H9 (cell line): ENCODE measurements around the gene MYO1D. TPM values are rescaled to one million over a fixed set of nuclear protein-coding genes. Genes with fewer than 3 reads are reported as not detected.

ENCODE experiments used
- DNase-seq: peaks from one replicate; pipeline ENCODE4 v3.0.0-alpha.2; 2017
- H2AFZ ChIP-seq: one replicate; pipeline ENCODE4 v1.6.1; 2013; ENCODE audit warnings: mild to moderate bottlenecking, low read length, control low read depth, moderate library complexity
- H2AK5ac ChIP-seq: 2 replicates; pipeline ENCODE4 v1.6.1; 2013; ENCODE audit warnings: low read length, control low read depth, mixed read lengths; ENCODE audit not compliant: insufficient read length
- H2BK120ac ChIP-seq: one replicate; pipeline ENCODE4 v1.6.1; 2013; ENCODE audit warnings: low read depth, mild to moderate bottlenecking, low read length, control low read depth, inconsistent platforms; ENCODE audit not compliant: poor library complexity, severe bottlenecking
- H2BK12ac ChIP-seq: 2 replicates; pipeline ENCODE4 v1.6.1; 2013; ENCODE audit warnings: low read length, control low read depth, mixed read lengths, low read depth; ENCODE audit not compliant: insufficient read length
- H2BK15ac ChIP-seq: 2 replicates; pipeline ENCODE4 v1.6.1; 2013; ENCODE audit warnings: low read depth, low read length, control low read depth
- H2BK20ac ChIP-seq: one replicate; pipeline ENCODE4 v1.6.1; 2013; ENCODE audit warnings: low read depth, mild to moderate bottlenecking, low read length, control low read depth, inconsistent platforms; ENCODE audit not compliant: poor library complexity, severe bottlenecking
- H2BK5ac ChIP-seq: 2 replicates; pipeline ENCODE4 v1.6.1; 2013; ENCODE audit warnings: low read length, control low read depth, mixed read lengths; ENCODE audit not compliant: insufficient read length
- H3K14ac ChIP-seq: 2 replicates; pipeline ENCODE4 v1.6.1; 2013; ENCODE audit warnings: low read length, control low read depth; ENCODE audit not compliant: insufficient read depth
- H3K18ac ChIP-seq: 2 replicates; pipeline ENCODE4 v1.6.1; 2013; ENCODE audit warnings: low read depth, mild to moderate bottlenecking, mixed read lengths, low read length, control low read depth; ENCODE audit not compliant: insufficient read length
- H3K23ac ChIP-seq: 2 replicates; pipeline ENCODE4 v1.6.1; 2013; ENCODE audit warnings: low read length, control low read depth, mixed read lengths, low read depth; ENCODE audit not compliant: insufficient read length
- H3K23me2 ChIP-seq: 2 replicates; pipeline ENCODE4 v1.6.1; 2013; ENCODE audit warnings: low read depth, mild to moderate bottlenecking, mixed read lengths, low read length, control low read depth; ENCODE audit not compliant: insufficient read length, poor library complexity, severe bottlenecking
- H3K27ac ChIP-seq: 2 replicates; pipeline ENCODE4 v1.5.1; 2013; ENCODE audit warnings: low read length, control low read depth, mixed read lengths, low read depth; ENCODE audit not compliant: insufficient read length
- H3K27me3 ChIP-seq: 2 replicates; pipeline ENCODE4 v1.6.1; 2013; ENCODE audit warnings: low read length, control low read depth, inconsistent platforms; ENCODE audit not compliant: insufficient read depth
- H3K4ac ChIP-seq: 2 replicates; pipeline ENCODE4 v1.6.1; 2013; ENCODE audit warnings: low read depth, mild to moderate bottlenecking, control low read depth, inconsistent platforms, low read length, moderate library complexity
- H3K4me1 ChIP-seq: 2 replicates; pipeline ENCODE4 v1.6.1; 2013; ENCODE audit warnings: low read length, control low read depth, inconsistent platforms; ENCODE audit not compliant: insufficient read depth
- H3K4me2 ChIP-seq: 2 replicates; pipeline ENCODE4 v1.6.1; 2013; ENCODE audit warnings: low read length, control low read depth, mixed read lengths; ENCODE audit not compliant: insufficient read length, insufficient read depth
- H3K56ac ChIP-seq: 2 replicates; pipeline ENCODE4 v1.6.1; 2013; ENCODE audit warnings: low read depth, mild to moderate bottlenecking, mixed read lengths, low read length, control low read depth; ENCODE audit not compliant: insufficient read length
- H3K79me1 ChIP-seq: 2 replicates; pipeline ENCODE4 v1.6.1; 2013; ENCODE audit warnings: low read depth, mild to moderate bottlenecking, moderate library complexity, low read length, control low read depth, inconsistent platforms; ENCODE audit not compliant: insufficient read depth, poor library complexity, severe bottlenecking
- H3K79me2 ChIP-seq: 2 replicates; pipeline ENCODE4 v1.6.1; 2013; ENCODE audit warnings: low read length, control low read depth, inconsistent platforms; ENCODE audit not compliant: insufficient read depth
- H3K9ac ChIP-seq: 2 replicates; pipeline ENCODE4 v1.6.1; 2013; ENCODE audit warnings: low read length, control low read depth, mixed read lengths; ENCODE audit not compliant: insufficient read length; ENCODE audit errors: extremely low read depth
- H3K9me3 ChIP-seq: one replicate; pipeline ENCODE4 v1.6.1; 2013; ENCODE audit warnings: low read depth, low read length, inconsistent platforms; ENCODE audit not compliant: control insufficient read depth
- H3T11ph ChIP-seq: one replicate; pipeline ENCODE4 v1.6.1; 2013; ENCODE audit warnings: mild to moderate bottlenecking, low read length, control low read depth, inconsistent platforms
- H4K20me1 ChIP-seq: one replicate; pipeline ENCODE4 v1.6.1; 2013; ENCODE audit not compliant: control insufficient read depth, insufficient read length, insufficient read depth
- H4K5ac ChIP-seq: 2 replicates; pipeline ENCODE4 v1.6.1; 2013; ENCODE audit warnings: low read depth, mild to moderate bottlenecking, mixed read lengths, low read length, control low read depth; ENCODE audit not compliant: insufficient read length
- H4K8ac ChIP-seq: replicated peaks from 2 replicates; pipeline ENCODE4 v1.6.1; 2013; ENCODE audit warnings: low read length, control low read depth, mixed read lengths, low read depth; ENCODE audit not compliant: insufficient read length
- H4K91ac ChIP-seq: 2 replicates; pipeline ENCODE4 v1.6.1; 2013; ENCODE audit warnings: low read depth, mild to moderate bottlenecking, moderate library complexity, mixed read lengths, low read length, control low read depth; ENCODE audit not compliant: insufficient read length
- H3K27ac Mint-ChIP-seq, 3 experiments: 2 replicates in 2 of 3; 3 replicates in 1 of 3; pipeline ENCODE4 v1.8.0; 2020 to 2021; ENCODE audit warnings: mixed read lengths in 3 of 3, mild to moderate bottlenecking in 1 of 3, moderate library complexity in 1 of 3
- H3K27me3 Mint-ChIP-seq: 2 replicates; pipeline ENCODE4 v1.8.0; 2021; ENCODE audit warnings: low read depth, mild to moderate bottlenecking, moderate library complexity, mixed read lengths
- H3K36me3 Mint-ChIP-seq, 3 experiments: 2 replicates in 2 of 3; 3 replicates in 1 of 3; pipeline ENCODE4 v1.8.0; 2020 to 2021; ENCODE audit warnings: low read depth in 3 of 3, mixed read lengths in 3 of 3; ENCODE audit not compliant: insufficient read depth in 1 of 3
- H3K4me1 Mint-ChIP-seq, 2 experiments: 2 replicates each; pipeline ENCODE4 v1.8.0; 2020; ENCODE audit warnings: mixed read lengths in 2 of 2
- H3K4me3 Mint-ChIP-seq, 2 experiments: 2 replicates in 1 of 2; 3 replicates in 1 of 2; pipeline ENCODE4 v1.8.0; 2020 to 2021; ENCODE audit warnings: mild to moderate bottlenecking in 2 of 2, mixed read lengths in 2 of 2, moderate library complexity in 1 of 2
- H3K9me3 Mint-ChIP-seq, 2 experiments: 2 replicates in 1 of 2; 3 replicates in 1 of 2; pipeline ENCODE4 v1.8.0; 2020; ENCODE audit warnings: mild to moderate bottlenecking in 2 of 2, mixed read lengths in 2 of 2, moderate library complexity in 1 of 2
- CTCF ChIP-seq: fragments of 200-600 bp; sonication (generic); conservative IDR thresholded peaks from 3 replicates; pipeline ENCODE4 v1.8.0; 2021; ENCODE audit warnings: antibody characterized with exemption, mild to moderate bottlenecking
- WGBS: extraction: QIAGEN DNeasy Blood & Tissue Kit; methylation state at CpG from one replicate; pipeline ENCODE4 v1.1.7; 2013; ENCODE audit warnings: missing lambda C conversion rate, low lambda C conversion rate, mixed read lengths; ENCODE audit not compliant: insufficient read length; ENCODE audit errors: extremely low coverage; 5-methylcytosine and 5-hydroxymethylcytosine counted together
- total RNA-seq: library from RNA; stranded (reverse); gene quantifications from 2 replicates; pipeline ENCODE4 v1.2.1, GENCODE V29; 2021

The MYO1D gene
- total RNA-seq, 1 experiment from 2014 or later = 19.0 TPM

- Histone ChIP-seq H3K27ac (no peak overlapping the region), H3K4me1 (peaks cover 4% of the 10 kb centered on the region; the same call in 1 of the 2 replicates), H2AFZ (no peak overlapping the region), H4K20me1 (no peaks in the 10 kb centered on the region), H3K4ac (no peak overlapping the region), H3T11ph (no peak overlapping the region), H3K23ac (no peak overlapping the region), H2BK12ac (no peak overlapping the region), H2BK120ac (no peak overlapping the region), H3K79me1 (no peaks in the 10 kb centered on the region), H3K79me2 (0 out of 2 replicates have a peak, but pooled peaks cover 3% of the 10 kb centered on the region), H2BK5ac (no peak overlapping the region), H3K27me3 (no peaks in the 10 kb centered on the region), H4K5ac (no peak overlapping the region), H3K9ac (no peak overlapping the region), H4K91ac (no peak overlapping the region), H2BK20ac (no peak overlapping the region), H2BK15ac (no peak overlapping the region), H4K8ac (no peak overlapping the region), H3K4me2 (no peak overlapping the region), H2AK5ac (no peak overlapping the region), H3K56ac (no peak overlapping the region), H3K9me3 (no peaks in the 10 kb centered on the region), H3K18ac (no peak overlapping the region), H3K14ac (no peak overlapping the region), H3K23me2 (no peaks in the 10 kb centered on the region)
- Mint-ChIP-seq H3K27me3 (peaks cover under 1% of the 10 kb centered on the region; the same call in 1 of the 2 replicates), H3K4me3 (no peak overlapping the region), H3K36me3 (peaks cover 54 to 83% (median 79%) of the 10 kb centered on the region in 3 experiments), H3K9me3 (no peaks in the 10 kb centered on the region), H3K27ac (0 out of 7 replicates have a peak overlapping the region, but pooled peaks of 1 of the 3 experiments have one; percentile 8), H3K4me1 (peaks cover 28 to 37% of the 10 kb centered on the region in 2 experiments)
- WGBS = no CpG with 5 or more reads among the region's 5 CpGs
- DNase-seq = no peak
- no peak for TF ChIP-seq CTCF
Observed at GRCh38 chr17:32479074-32479617, 397.8 kb downstream of the MYO1D start.
